Heart left ventricle (tissue), 13 donors: ENCODE data around the gene CPA3.

Source experiments
- POLR2A ChIP-seq, 2 donors: fragments of 450-650 bp; IDR thresholded peaks; one replicate each; pipeline ENCODE4 v1.6.1; 2017; ENCODE audit warnings: antibody characterized with exemption in 2 of 2, mild to moderate bottlenecking in 2 of 2, moderate library complexity in 2 of 2
- TF ChIP-seq, protein P1 (sequence below), 12 donors: fragments of 200-600 bp; sonication (generic) in 4 of 12; IDR thresholded peaks; one replicate each; pipeline versions ENCODE4 v1.5.0 to v1.8.0; 2018 to 2022; ENCODE audit warnings: antibody characterized with exemption in 12 of 12, mild to moderate bottlenecking in 5 of 12
- donor health status: ischemic (EF 13 %, LVEDD 7.1; RV severe dilation, severe dysfunction).
- donor health status: DM: no; HTN: yes; CAD: no.
- donor health status: DM: no; HTN: no; CAD: no.
- donor health status: ischemic (EF 25% LVEDD 6.9; RV normal size, moderate dysfunction).
- donor health status: ischemic (EF 25% LVEDD 5.7; RV mildly dilated, moderate dysfunction).
- donor health status: ischemic (EF 35%, LVEDD 5.7; RV mildly dilated, moderate dysfunction).
- donor health status: nonischemic (EF 11% LVEDD 7.7; RV severe dilation, severe dysfunction).
- donor health status: DM: yes; HTN: yes; CAD: no.
- donor health status: PGD.
- donor health status: ischemic (EF 29% LVEDD 5.4; RV normal size, mild dysfunction).
- donor health status: nonischemic (EF 23%, LVEDD 6.1; RV moderate dilation, normal function).

DNA sequence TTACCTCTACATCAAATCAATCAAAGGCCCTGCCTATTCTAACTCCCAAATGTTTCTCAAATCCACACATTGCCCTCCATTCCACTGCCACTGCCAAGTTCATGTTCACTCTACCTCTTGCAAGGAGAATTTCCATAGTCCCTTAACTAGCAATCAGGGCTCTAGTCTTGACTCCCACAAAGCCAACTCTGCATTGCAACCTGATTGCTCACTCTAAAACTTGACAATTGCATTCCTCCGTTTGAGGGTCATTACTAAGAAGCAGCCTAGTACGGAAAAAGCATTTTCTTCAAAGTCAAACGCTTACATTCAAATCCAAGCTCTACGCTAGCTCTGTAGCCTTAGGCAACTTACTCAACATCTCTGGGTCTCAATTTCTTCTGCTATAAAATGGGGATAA is 1.2 kb downstream of the CPA3 start:
- TF ChIP-seq POLR2A (IDR thresholded peaks at IDR 0.05), result no peak
- TF ChIP-seq, protein P1, sequence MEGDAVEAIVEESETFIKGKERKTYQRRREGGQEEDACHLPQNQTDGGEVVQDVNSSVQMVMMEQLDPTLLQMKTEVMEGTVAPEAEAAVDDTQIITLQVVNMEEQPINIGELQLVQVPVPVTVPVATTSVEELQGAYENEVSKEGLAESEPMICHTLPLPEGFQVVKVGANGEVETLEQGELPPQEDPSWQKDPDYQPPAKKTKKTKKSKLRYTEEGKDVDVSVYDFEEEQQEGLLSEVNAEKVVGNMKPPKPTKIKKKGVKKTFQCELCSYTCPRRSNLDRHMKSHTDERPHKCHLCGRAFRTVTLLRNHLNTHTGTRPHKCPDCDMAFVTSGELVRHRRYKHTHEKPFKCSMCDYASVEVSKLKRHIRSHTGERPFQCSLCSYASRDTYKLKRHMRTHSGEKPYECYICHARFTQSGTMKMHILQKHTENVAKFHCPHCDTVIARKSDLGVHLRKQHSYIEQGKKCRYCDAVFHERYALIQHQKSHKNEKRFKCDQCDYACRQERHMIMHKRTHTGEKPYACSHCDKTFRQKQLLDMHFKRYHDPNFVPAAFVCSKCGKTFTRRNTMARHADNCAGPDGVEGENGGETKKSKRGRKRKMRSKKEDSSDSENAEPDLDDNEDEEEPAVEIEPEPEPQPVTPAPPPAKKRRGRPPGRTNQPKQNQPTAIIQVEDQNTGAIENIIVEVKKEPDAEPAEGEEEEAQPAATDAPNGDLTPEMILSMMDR (IDR thresholded peaks at IDR 0.05), result no peak
